Nasal cavity respiratory epithelium epithelial cell of viscerocranial mucosa (primary cell): ENCODE measurements around the gene TSSK6. TPM values are rescaled to one million over a fixed set of nuclear protein-coding genes. Genes with fewer than 3 reads are reported as not detected.

ENCODE experiments used
- total RNA-seq: library from RNA; depleted of rRNA; stranded (reverse); fragments of >200 nt; gene quantifications from 2 replicates; pipeline ENCODE4 v1.2.3, GENCODE V29; 2014

Gene TSSK6
- total RNA-seq = 3.6 and 4.4 TPM in 2 replicates

DNA sequence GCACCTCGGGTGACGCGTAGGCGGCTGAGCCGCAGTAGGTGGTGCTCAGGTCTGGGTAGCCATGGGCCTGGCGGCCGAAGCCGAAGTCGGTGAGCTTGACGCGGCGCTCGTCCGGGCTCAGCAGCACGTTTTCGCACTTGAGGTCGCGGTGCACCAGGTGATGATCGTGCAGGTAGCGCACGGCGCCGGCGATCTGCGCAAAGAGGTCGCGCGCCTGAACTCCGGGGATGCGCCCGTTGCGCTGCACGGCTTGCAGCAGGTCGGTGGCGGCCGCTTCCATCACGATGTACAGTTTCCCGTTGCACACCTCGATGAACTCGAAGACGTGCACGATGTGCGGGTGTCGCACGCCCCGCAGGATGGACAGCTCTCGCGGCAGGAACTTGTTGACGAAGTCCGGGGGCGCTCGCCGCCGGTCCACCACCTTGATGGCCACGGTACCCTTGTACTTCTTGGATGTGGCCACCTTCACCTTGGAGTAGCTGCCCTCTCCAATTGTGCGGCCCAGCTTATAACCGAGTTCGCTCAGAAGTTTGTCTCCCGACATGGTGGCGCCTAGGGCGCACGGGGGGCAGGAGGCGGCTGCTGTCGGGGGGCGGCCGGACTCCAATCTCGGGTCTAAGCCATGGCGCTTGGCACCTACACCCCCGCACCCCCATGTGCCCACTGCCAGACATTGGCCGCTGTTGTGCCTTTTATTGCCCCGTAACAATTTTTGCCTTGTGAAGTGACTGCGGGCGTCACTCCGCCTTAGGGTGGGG, at the start of gene TSSK6:
Gene TSSK6 (minus strand): TSS at position 668 of the 761 bp plus-strand sequence. CDS start 121 bp downstream, at position 547.

DNA sequence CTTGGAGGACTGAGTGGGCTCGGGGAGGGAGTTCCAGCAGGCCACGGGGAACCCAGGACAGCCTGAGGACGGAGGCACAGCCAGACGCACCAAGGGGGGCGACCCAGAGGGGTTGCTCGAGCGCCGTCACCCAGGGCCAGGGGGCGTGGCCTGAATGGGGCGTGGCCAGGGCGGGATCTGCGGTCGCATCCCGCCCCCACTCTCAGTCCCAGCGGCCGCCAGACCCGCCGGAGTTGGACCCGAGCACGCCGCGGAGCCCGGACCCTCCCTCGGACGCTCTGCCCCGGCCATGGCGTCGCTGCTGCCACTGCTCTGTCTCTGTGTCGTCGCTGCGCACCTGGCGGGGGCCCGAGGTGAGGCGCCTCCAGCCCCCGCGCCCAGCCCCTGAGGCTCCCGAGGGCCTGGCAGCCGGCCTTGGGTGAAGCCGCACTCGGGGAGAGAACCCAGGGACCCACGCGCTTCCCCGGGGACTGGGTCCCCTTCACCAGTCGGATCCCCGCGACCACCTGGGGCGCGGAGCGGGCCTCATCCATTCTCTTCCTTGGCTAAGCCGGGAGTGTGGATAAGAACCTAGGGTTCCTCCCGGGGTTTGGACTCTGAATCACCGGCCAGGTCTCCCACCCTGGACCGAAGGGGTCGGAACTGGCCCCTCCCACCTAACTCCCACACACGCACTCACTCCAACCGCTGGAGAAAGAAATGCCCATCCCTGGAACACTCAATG, 22.9 kb upstream of the TSSK6 start, which contains the start of gene CILP2:
Gene CILP2 (plus strand): TSS at position 205 of the 724 bp plus-strand sequence. CDS start 85 bp downstream, at position 290.

DNA sequence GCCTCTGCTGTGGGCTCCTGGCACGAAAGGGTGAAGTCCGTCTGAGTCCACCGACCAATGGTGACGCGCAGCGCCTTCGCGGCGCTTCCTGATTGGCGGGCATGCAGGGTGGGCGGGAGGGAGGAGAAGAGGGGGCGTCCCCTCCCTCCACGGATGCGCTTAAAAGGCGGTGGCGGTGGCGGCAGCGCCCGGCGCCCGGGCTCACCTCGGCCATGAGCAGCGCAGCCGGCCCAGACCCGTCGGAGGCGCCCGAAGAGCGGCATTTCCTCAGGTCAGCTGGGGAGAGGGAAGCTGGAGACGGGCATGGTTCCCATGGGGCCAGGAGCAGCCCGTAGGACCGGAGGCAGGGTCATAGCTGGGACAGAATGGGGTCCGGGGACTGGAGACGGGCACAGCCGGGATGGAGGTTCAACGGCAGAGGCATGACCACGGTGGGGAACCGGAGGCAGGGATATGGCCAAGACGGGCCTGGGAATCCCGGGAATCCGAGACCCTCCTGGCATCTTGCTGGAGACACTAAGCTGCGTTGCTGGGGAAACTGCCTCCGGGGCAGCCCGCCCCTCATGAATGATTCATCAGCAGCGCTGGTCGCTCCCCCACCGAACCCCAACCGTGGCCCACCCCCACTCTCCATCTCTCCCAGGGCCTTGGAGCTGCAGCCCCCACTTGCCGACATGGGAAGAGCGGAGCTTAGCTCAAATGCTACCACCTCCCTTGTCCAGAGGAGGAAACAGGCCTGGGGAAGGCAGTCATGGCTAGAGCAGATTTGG, 13.6 kb upstream of the TSSK6 start, which contains the start of gene YJEFN3:
Gene YJEFN3 (plus strand): TSS at position 191 of the 770 bp plus-strand sequence. CDS start 22 bp downstream, at position 213.

DNA sequence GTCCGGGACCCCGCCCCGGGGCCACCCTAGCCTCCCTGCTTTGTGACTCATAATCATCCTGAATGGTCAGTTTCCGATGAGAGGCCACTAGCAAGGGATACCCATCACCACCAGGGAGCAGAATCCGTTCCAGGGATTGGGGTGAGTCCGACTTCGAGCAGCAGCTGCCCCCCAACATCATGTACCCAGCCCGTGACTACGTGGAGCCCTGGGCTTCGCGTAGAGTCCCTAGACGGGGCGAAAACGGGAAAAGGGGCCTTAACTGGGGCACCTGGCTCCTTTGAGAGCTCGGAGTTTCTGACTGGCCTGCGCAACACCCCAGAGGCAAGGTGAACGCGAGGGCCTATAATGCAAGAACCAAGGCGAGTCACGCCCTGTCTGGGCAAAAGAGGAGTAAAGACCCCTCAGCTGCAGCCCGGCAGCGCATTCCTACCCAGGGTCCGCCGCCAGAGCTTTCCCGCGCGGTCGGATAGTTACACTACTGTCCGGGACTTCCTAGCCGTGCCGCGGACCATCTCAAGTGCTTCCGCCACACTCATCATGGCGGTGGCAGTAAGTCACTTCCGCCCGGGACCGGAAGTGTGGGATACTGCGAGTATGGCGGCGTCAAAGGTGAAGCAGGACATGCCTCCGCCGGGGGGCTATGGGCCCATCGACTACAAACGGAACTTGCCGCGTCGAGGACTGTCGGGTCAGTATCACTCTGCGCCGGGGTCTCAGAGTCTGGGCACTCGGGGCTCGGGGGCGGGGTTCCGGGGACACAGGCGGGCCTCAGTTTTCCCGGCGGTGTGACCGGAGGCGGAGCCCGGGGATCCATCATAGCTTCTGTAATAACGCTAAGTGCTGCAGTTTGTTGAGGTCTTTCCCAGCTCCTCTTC, 533 bp upstream of the TSSK6 start, which contains the start of gene NDUFA13:
Gene NDUFA13 (plus strand): TSS at position 584 of the 878 bp plus-strand sequence. CDS start 14 bp downstream, at position 598.

Other genes starting within 250 kb of the TSSK6 start
- not detected in 2 replicates for gene TM6SF2, start 242.2 kb downstream of the TSSK6 start, total RNA-seq
- gene SUGP1, start 195.0 kb downstream of the TSSK6 start, total RNA-seq = 17.1 and 24.5 TPM in 2 replicates
- 15.7 and 33.1 TPM in 2 replicates for gene MAU2, start 194.7 kb downstream of the TSSK6 start, total RNA-seq
- gene GATAD2A, start 109.9 kb downstream of the TSSK6 start, total RNA-seq = 45.1 and 101 TPM in 2 replicates
- gene NDUFA13, start 677 bp upstream of the TSSK6 start, total RNA-seq = 139 and 143 TPM in 2 replicates
- 0.43 TPM in 1 of 2 replicates, not detected in the other for gene YJEFN3, start 13.4 kb upstream of the TSSK6 start, total RNA-seq
- gene CILP2, start 22.7 kb upstream of the TSSK6 start, total RNA-seq = under 0.01 and 0.21 TPM in 2 replicates
- 0.28 and 1.0 TPM in 2 replicates for gene PBX4, start 103.1 kb upstream of the TSSK6 start, total RNA-seq
- 4.8 and 11.0 TPM in 2 replicates for gene LPAR2, start 112.7 kb upstream of the TSSK6 start, total RNA-seq
- gene GMIP, start 128.1 kb upstream of the TSSK6 start, total RNA-seq = 5.1 and 9.6 TPM in 2 replicates
- gene ATP13A1, start 148.1 kb upstream of the TSSK6 start, total RNA-seq = 23.6 and 63.7 TPM in 2 replicates
- gene ZNF101, start 153.3 kb upstream of the TSSK6 start, total RNA-seq = 11.7 and 14.4 TPM in 2 replicates
- 7.5 and 8.4 TPM in 2 replicates for gene ZNF14, start 217.6 kb upstream of the TSSK6 start, total RNA-seq